Hepatocyte (in vitro differentiated cells): ENCODE data around the gene NMB.

Experiments used
- CTCF ChIP-seq: fragments of 200-600 bp; sonication (generic); IDR thresholded peaks from 2 replicates; pipeline ENCODE4 v1.5.1; 2016; ENCODE audit warnings: antibody characterized with exemption, mild to moderate bottlenecking; ENCODE audit not compliant: poor library complexity
- EZH2 ChIP-seq: fragments of 200-600 bp; sonication (generic); IDR thresholded peaks from 2 replicates; pipeline ENCODE4 v1.6.1; 2016; ENCODE audit warnings: antibody characterized with exemption, mild to moderate bottlenecking, borderline replicate concordance

- TF ChIP-seq CTCF (no peak), EZH2 (no peak)
Measured at GRCh38 chr15:84690342-84690741, 32.3 kb upstream of the NMB start.
